ENCODE data around the gene SMAP2.

The SMAP2 gene

DNA sequence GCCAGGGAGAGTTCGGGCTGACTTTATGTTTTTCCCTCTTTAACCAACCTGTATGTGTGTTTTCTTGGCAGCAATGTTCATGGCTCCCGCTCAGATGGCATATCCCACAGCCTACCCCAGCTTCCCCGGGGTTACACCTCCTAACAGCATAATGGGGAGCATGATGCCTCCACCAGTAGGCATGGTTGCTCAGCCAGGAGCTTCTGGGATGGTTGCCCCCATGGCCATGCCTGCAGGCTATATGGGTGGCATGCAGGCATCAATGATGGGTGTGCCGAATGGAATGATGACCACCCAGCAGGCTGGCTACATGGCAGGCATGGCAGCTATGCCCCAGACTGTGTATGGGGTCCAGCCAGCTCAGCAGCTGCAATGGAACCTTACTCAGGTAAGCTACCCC, 43.2 kb downstream of the SMAP2 start:
- Histone ChIP-seq H3K36me3 (peaks cover 37 to 67% (median 60%) of the 10 kb centered on the region in 3 donors), H3K27ac (no peak overlapping the region), H3K27me3 (no peaks in the 10 kb centered on the region), H3K4me1 (no peaks in the 10 kb centered on the region), H3K4me3 (no peak overlapping the region), H3K9me3 (no peaks in the 10 kb centered on the region)
- intact Hi-C loops (cut with DNase I; ENCODE audit: low total_unique reads): no loop called here
- TF ChIP-seq, protein P1, sequence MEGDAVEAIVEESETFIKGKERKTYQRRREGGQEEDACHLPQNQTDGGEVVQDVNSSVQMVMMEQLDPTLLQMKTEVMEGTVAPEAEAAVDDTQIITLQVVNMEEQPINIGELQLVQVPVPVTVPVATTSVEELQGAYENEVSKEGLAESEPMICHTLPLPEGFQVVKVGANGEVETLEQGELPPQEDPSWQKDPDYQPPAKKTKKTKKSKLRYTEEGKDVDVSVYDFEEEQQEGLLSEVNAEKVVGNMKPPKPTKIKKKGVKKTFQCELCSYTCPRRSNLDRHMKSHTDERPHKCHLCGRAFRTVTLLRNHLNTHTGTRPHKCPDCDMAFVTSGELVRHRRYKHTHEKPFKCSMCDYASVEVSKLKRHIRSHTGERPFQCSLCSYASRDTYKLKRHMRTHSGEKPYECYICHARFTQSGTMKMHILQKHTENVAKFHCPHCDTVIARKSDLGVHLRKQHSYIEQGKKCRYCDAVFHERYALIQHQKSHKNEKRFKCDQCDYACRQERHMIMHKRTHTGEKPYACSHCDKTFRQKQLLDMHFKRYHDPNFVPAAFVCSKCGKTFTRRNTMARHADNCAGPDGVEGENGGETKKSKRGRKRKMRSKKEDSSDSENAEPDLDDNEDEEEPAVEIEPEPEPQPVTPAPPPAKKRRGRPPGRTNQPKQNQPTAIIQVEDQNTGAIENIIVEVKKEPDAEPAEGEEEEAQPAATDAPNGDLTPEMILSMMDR (IDR thresholded peaks at IDR 0.05): no peak
- no peak for DNase-seq

GRCh38 chr1:40421431-40422384, 48.2 kb downstream of the SMAP2 start:
- intact Hi-C loops (cut with DNase I; ENCODE audit: low total_unique reads): no loop called here
- H3K4me3 ChIP-seq: no peak overlapping the region
- H3K9me3 ChIP-seq: no peaks in the 10 kb centered on the region
- peak in 1 of 2 donors; percentile 38 for DNase-seq
- TF ChIP-seq, protein P1 (IDR thresholded peaks at IDR 0.05): no peak
- H3K27me3 ChIP-seq: no peaks in the 10 kb centered on the region
- H3K4me1 ChIP-seq: peaks cover 0 to 10% (median 0%) of the 10 kb centered on the region in 4 donors
- no peak overlapping the region for H3K27ac ChIP-seq
- peaks cover 22 to 52% (median 36%) of the 10 kb centered on the region in 3 donors for H3K36me3 ChIP-seq

- H3K9me3 ChIP-seq: no peaks in the 10 kb centered on the region
- H3K27ac ChIP-seq: no peak overlapping the region
- H3K4me3 ChIP-seq: no peak overlapping the region
- DNase-seq: no peak
- no peaks in the 10 kb centered on the region for H3K27me3 ChIP-seq
- H3K36me3 ChIP-seq: peaks cover 12 to 41% (median 25%) of the 10 kb centered on the region in 3 donors
- intact Hi-C loops (cut with DNase I; ENCODE audit: low total_unique reads): no loop called here
- peaks cover 0 to 10% (median 0%) of the 10 kb centered on the region in 4 donors for H3K4me1 ChIP-seq
- TF ChIP-seq, protein P1 (IDR thresholded peaks at IDR 0.05): no peak
These were observed 49.2 kb downstream of the SMAP2 start for GRCh38 chr1:40422630-40423263.

DNA sequence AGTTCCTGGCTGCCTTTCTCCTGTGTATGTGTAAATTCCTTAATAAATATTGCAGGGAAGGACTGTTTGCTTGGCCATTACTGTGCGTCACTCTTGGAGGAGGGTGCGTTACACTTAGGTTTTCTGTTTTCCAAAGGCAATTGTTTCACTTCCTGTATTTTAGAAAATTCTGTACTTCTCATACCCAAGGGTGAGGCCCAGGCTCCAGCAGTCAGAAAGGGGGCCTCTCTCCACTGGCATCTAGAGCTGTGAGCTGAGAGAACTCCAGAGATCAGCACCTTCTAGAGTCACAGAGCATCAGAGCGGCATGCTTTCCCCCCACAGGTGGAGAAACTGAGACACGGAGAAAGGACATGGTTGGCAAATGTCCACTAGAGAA, 49.7 kb downstream of the SMAP2 start:
- TF ChIP-seq, protein P1 (IDR thresholded peaks at IDR 0.05): no peak
- Histone ChIP-seq H3K36me3 (peaks cover 7 to 37% (median 25%) of the 10 kb centered on the region in 3 donors), H3K27ac (no peak overlapping the region), H3K4me3 (no peak overlapping the region), H3K9me3 (no peaks in the 10 kb centered on the region), H3K27me3 (no peaks in the 10 kb centered on the region), H3K4me1 (peaks cover 0 to 10% (median 0%) of the 10 kb centered on the region in 4 donors)
- intact Hi-C loops (cut with DNase I; ENCODE audit: low total_unique reads): no loop called here
- no peak for DNase-seq

GRCh38 chr1:40423951-40424618, 50.6 kb downstream of the SMAP2 start:
- TF ChIP-seq, protein P1 (IDR thresholded peaks at IDR 0.05): no peak
- no peaks in the 10 kb centered on the region for H3K9me3 ChIP-seq
- H3K27me3 ChIP-seq: no peaks in the 10 kb centered on the region
- no peak overlapping the region for H3K27ac ChIP-seq
- H3K36me3 ChIP-seq: peaks cover 2 to 30% (median 19%) of the 10 kb centered on the region in 3 donors
- no peak for DNase-seq
- no peak overlapping the region for H3K4me3 ChIP-seq
- H3K4me1 ChIP-seq: peaks cover 0 to 10% (median 0%) of the 10 kb centered on the region in 4 donors
- intact Hi-C loops (cut with DNase I; ENCODE audit: low total_unique reads): no loop called here
